ENCODE results near the gene RPRD2. TPM values are rescaled to one million over a fixed set of nuclear protein-coding genes. Genes with fewer than 3 reads are reported as not detected.

RPRD2 gene
- total and polyA plus RNA-seq, 2 of the 4 experiments (the other 2 are of a cell fraction): 3.9 to 11.6 TPM

DNA sequence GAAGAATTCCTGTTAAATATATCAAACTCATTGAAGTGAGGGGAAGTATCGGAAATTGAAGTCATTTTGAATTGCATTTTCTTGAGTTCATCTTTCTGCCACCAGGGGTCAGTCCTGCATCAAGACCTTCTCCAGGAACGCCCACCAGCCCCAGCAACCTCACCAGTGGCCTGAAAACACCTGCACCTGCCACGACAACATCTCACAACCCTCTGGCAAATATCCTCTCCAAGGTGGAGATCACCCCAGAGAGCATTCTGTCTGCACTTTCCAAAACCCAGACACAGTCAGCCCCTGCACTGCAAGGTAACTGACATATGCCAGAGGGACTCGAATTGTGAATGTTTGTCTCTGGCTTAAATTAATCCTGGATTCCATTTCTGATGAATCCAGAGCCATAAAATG is 100.5 kb downstream of the RPRD2 start:
- Histone ChIP-seq H4K8ac (ENCODE audit: low read depth in 2 of 2, low read length in 2 of 2) (no peak overlapping the region), H3K9me3 (ENCODE audit: control insufficient read depth, insufficient read depth, low read length) (no peaks in the 10 kb centered on the region), H3K36me3 (ENCODE audit: control insufficient read depth, insufficient read depth, low read length) (peaks cover 18% of the 10 kb centered on the region), H2AK5ac (ENCODE audit: low read depth, low read length) (no peak overlapping the region), H3K18ac (ENCODE audit: low read depth, low read length) (no peak overlapping the region), H2AFZ (replicated peaks; ENCODE audit: low read length, poor library complexity) (no peak overlapping the region), H3K14ac (replicated peaks; ENCODE audit: low read depth, low read length) (no peak overlapping the region), H2BK15ac (ENCODE audit: low read depth, low read length) (no peak overlapping the region), H3K27ac (ENCODE audit: insufficient read depth, low read length) (no peak overlapping the region), H2BK20ac (ENCODE audit: low read depth, low read length) (no peak overlapping the region), H2BK120ac (ENCODE audit: low read depth, low read length) (no peak overlapping the region), H2AK9ac (replicated peaks; ENCODE audit: low read depth, low read length, poor library complexity) (peak overlapping the region; percentile 22), H3K4me2 (ENCODE audit: low read depth, low read length) (no peak overlapping the region), H4K91ac (ENCODE audit: insufficient read depth, low read depth, low read length) (no peak overlapping the region), H3K4ac (ENCODE audit: low read depth, low read length) (no peak overlapping the region), H4K20me1 (ENCODE audit: insufficient read depth, low read length) (no peaks in the 10 kb centered on the region; the same call in 1 of the 2 replicates), H3K23ac (ENCODE audit: low read depth, low read length) (no peak overlapping the region), H3K27me3 (ENCODE audit: control insufficient read depth, insufficient read depth, low read length) (no peaks in the 10 kb centered on the region), H2BK5ac (ENCODE audit: low read depth, low read length, poor library complexity, severe bottlenecking) (no peak overlapping the region), H3K56ac (ENCODE audit: extremely low read depth, insufficient read depth, low read length) (no peak overlapping the region), H3K9ac (ENCODE audit: low read depth, low read length) (no peak overlapping the region), H3K79me1 (ENCODE audit: low read depth in 1 of 2, low read length in 2 of 2) (peaks cover 0 to 8% of the 10 kb centered on the region in 2 experiments; a peak in 3 of 4 replicates), H4K5ac (ENCODE audit: low read depth, low read length) (no peak overlapping the region), H3K4me1 (ENCODE audit: control insufficient read depth, insufficient read depth, low read length) (no peaks in the 10 kb centered on the region), H3K4me3 (ENCODE audit: insufficient read depth, low read depth, low read length) (no peak overlapping the region), H3K9me1 (ENCODE audit: insufficient read depth, low read length) (no peaks in the 10 kb centered on the region)
- in situ Hi-C loops (cut with MboI; ENCODE audit: low sequenced_read_pairs): no loop called here
- BruUV-seq (replicated peaks): no TSS peak
- intact Hi-C loops (cut with micrococcal nuclease): loop anchor here (1.0 to 2.0 kb wide), 2 partner anchors 68 to 84 kb away; partner anchors contain the start of gene ADAMTSL4
- dilution Hi-C loops (cut with HindIII; ENCODE audit: low sequenced_read_pairs, unreplicated experiment): no loop called here
- no CpG with 5 or more reads among the region's 4 CpGs for WGBS, 2 experiments (ENCODE audit: extremely low coverage in 2 of 2, insufficient read length in 1 of 2)
- peak; percentile 63 for DNase-seq
- no peak for TF ChIP-seq BHLHE40 (IDR thresholded peaks at IDR 0.05; ENCODE audit: low read depth, low read length)
- no peak for TF ChIP-seq CEBPB (IDR thresholded peaks at IDR 0.05; ENCODE audit: low read depth, low read length)
- TF ChIP-seq SMC3 (IDR thresholded peaks at IDR 0.05; ENCODE audit: low read depth, low read length): peak; percentile 81
- TF ChIP-seq, protein P1, sequence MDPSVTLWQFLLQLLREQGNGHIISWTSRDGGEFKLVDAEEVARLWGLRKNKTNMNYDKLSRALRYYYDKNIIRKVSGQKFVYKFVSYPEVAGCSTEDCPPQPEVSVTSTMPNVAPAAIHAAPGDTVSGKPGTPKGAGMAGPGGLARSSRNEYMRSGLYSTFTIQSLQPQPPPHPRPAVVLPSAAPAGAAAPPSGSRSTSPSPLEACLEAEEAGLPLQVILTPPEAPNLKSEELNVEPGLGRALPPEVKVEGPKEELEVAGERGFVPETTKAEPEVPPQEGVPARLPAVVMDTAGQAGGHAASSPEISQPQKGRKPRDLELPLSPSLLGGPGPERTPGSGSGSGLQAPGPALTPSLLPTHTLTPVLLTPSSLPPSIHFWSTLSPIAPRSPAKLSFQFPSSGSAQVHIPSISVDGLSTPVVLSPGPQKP (IDR thresholded peaks at IDR 0.05; ENCODE audit: borderline replicate concordance, low read depth, low read length): no peak
- peak; percentile 81 for TF ChIP-seq RAD21 (IDR thresholded peaks at IDR 0.05; ENCODE audit: low read length)
- TF ChIP-seq, protein P2, sequence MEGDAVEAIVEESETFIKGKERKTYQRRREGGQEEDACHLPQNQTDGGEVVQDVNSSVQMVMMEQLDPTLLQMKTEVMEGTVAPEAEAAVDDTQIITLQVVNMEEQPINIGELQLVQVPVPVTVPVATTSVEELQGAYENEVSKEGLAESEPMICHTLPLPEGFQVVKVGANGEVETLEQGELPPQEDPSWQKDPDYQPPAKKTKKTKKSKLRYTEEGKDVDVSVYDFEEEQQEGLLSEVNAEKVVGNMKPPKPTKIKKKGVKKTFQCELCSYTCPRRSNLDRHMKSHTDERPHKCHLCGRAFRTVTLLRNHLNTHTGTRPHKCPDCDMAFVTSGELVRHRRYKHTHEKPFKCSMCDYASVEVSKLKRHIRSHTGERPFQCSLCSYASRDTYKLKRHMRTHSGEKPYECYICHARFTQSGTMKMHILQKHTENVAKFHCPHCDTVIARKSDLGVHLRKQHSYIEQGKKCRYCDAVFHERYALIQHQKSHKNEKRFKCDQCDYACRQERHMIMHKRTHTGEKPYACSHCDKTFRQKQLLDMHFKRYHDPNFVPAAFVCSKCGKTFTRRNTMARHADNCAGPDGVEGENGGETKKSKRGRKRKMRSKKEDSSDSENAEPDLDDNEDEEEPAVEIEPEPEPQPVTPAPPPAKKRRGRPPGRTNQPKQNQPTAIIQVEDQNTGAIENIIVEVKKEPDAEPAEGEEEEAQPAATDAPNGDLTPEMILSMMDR (conservative IDR thresholded peaks at IDR 0.05; ENCODE audit: low read depth, low read length): peak; percentile 74
- peak; percentile 77 for ATAC-seq (ENCODE audit: low read depth)
- POLR2A ChIA-PET (ENCODE audit: unreplicated experiment): no interaction called here
- CTCF ChIA-PET: no interaction called here

Measured in IMR-90 (cell line).